HAP-1 (cell line): ENCODE measurements around the gene PRKCB.

Source experiments
- DNase-seq, 2 experiments: peaks; one replicate each; pipeline ENCODE4 v3.0.0-alpha.2; 2016 to 2020; ENCODE audit warnings: low spot score in 2 of 2
- H3K27me3 ChIP-seq: fragments of 250-450 bp; sonication (Bioruptor Pico); 2 replicates; pipeline ENCODE4 v1.5.1; 2020; ENCODE audit warnings: low read depth, mild to moderate bottlenecking, moderate library complexity
- H3K36me3 ChIP-seq: fragments of 250-450 bp; sonication (Bioruptor Pico); replicated peaks from 2 replicates; pipeline ENCODE4 v1.5.1; 2020; ENCODE audit warnings: mild to moderate bottlenecking
- H3K4me1 ChIP-seq: fragments of 250-450 bp; sonication (Bioruptor Pico); 2 replicates; pipeline ENCODE4 v1.5.1; 2020; ENCODE audit warnings: mild to moderate bottlenecking
- H3K4me3 ChIP-seq: fragments of 250-450 bp; sonication (Bioruptor Pico); 2 replicates; pipeline ENCODE4 v1.5.1; 2020; ENCODE audit warnings: mild to moderate bottlenecking, moderate library complexity
- H3K9me3 ChIP-seq: fragments of 250-450 bp; sonication (Bioruptor Pico); 2 replicates; pipeline ENCODE4 v1.5.1; 2020; ENCODE audit warnings: mild to moderate bottlenecking, moderate library complexity
- in situ Hi-C: fragments of 300-500 bp; cut with MboI; formaldehyde crosslinking; loops from 3 replicates; pipeline ENCODE4 v1.14.3; 2020; ENCODE audit warnings: low sequenced_read_pairs, inconsistent platforms, mixed read lengths

The PRKCB gene

DNA sequence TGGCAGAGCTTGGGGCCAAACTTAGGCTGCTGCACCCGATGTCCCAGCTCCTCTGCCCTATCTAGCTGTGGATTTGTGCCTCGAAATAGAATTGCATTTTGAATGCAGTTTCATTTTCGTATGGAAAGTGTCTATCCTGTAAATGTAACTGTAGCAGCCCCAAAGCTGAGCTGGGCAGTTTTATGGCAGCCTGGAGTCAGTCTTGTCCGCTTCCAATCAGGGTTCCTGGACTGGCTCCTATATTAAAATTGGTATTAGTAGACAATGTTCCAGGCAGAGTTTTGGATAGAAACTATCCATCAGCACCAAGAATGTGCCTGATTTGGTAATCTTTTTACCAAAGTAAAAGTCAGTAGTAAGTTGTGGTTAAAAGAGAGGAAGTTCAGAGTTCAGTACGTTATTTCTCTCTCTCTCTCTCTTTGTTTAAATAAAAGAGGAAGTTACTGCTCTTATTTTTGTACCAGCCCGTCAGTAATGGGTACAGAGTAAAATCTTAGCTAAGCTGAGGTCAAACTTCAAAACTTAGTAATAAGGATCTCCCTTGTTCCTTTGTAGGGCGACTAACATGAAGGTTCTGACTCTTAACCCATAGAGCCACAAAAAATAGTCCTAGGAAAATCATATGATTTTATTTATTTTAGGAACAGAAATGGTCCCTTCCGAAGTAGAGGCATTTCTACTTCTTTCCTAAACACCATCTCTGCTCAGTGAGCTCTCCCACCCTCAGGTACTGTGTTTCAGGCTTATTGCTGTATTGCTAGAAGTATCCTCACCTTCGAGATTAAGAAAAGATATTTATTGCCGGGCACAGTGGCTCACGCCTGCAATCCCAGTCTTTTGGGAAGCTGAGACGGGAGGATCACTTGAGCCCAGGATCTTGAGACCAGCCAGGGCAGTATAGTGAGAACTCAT lies 28.0 kb downstream of the PRKCB start:
- H3K27me3 ChIP-seq, result peaks cover 12% of the 10 kb centered on the region
- H3K4me1 ChIP-seq, result no peaks in the 10 kb centered on the region
- no peak overlapping the region for H3K4me3 ChIP-seq
- no peak for DNase-seq
- in situ Hi-C loops, result no loop called here
- no peaks in the 10 kb centered on the region for H3K9me3 ChIP-seq
- H3K36me3 ChIP-seq, result no peaks in the 10 kb centered on the region

DNA sequence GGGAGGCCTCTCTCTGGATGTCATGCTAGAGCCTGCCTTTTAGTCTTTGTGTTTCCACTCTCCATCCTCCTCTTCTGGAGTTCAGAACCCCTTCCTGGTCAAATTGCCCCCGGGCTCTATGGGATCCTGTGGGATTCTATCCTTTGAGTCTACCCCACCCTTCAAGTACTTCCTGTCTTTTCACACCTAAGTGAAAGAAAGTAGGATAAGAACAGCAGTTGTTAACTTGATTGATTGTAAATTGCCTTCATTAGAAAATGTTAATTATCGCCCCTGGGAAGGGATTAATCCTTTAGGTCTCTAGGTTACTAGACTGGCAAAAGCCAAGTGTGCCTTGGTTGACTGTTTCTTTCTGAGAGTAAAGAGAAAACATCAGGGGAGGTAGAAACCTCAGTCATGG lies 30.1 kb downstream of the PRKCB start:
- in situ Hi-C loops, result no loop called here
- DNase-seq, result no peak
- peaks cover 12% of the 10 kb centered on the region for H3K27me3 ChIP-seq

DNA sequence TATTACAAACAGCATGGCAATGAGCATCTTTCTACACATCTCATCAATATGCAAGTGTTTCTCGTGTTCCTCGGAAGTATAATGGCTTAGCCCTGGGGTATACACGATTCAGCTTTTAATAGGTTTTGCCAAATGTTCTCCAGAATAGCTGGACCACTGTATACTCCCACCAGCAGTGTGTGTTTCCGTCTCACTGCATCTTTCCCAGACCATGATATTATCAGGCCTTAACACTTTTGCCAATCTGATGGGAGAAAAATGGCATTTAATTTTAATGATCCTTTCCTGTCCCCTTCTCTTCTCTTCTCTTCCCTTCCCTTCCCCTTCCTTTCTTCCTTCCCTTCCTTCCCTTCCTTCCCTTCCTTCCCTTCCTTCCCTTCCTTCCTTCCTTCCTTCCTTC lies 30.8 kb downstream of the PRKCB start:
- H3K36me3 ChIP-seq, result no peaks in the 10 kb centered on the region
- H3K4me1 ChIP-seq, result no peaks in the 10 kb centered on the region
- H3K4me3 ChIP-seq, result no peak overlapping the region
- DNase-seq, result no peak
- in situ Hi-C loops, result no loop called here
- peaks cover 12% of the 10 kb centered on the region for H3K27me3 ChIP-seq
- H3K9me3 ChIP-seq, result no peaks in the 10 kb centered on the region

More for the DNA sequence above, 30.1 kb downstream of the PRKCB start:
- no peaks in the 10 kb centered on the region for H3K9me3 ChIP-seq
- H3K4me3 ChIP-seq, result no peak overlapping the region
- H3K4me1 ChIP-seq, result no peaks in the 10 kb centered on the region
- no peaks in the 10 kb centered on the region for H3K36me3 ChIP-seq

DNA sequence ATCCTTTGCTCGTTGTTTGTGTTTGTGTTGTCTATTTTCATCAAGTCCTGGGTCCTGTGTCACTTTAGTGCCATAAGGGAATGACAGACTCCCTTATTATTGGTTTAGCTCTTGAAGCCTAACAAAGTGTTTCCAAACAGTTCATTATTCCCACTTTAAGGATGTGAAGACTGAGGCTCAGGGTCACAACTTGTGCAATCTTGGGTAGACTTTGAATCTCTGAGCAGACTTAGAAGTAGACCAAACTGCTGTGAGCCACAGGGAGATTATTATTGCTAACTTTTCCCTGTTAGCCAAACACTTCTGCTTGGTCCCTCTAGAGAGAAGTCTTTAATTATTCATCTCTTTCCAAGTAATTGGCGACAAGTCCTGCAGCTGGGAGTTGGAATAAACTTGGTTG lies 31.8 kb downstream of the PRKCB start:
- H3K27me3 ChIP-seq, result peaks cover 12% of the 10 kb centered on the region
- in situ Hi-C loops, result no loop called here

DNA sequence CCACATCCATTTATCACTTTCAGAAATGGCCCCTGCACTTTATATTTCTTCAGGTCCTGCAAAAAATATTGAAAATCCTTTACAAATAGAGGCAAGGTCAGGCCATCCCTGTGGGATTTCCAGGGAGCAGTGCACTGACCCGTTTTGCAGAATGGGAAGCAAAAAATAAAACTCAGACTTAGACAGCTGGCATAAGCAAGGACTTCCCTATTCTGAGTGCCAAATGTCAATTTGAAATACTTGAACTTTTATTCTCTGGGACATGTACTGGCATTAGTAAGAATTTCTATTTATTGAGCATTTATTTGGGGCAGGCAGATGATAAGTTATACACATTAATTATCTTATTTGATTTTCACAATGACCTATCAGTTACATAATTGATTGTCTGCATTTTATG lies 32.4 kb downstream of the PRKCB start:
- in situ Hi-C loops, result no loop called here
- no peaks in the 10 kb centered on the region for H3K9me3 ChIP-seq
- H3K4me3 ChIP-seq, result no peak overlapping the region
- H3K27me3 ChIP-seq, result peaks cover 12% of the 10 kb centered on the region
- H3K36me3 ChIP-seq, result no peaks in the 10 kb centered on the region
- DNase-seq, result no peak
- H3K4me1 ChIP-seq, result no peaks in the 10 kb centered on the region

More for the DNA sequence above, 31.8 kb downstream of the PRKCB start:
- no peak overlapping the region for H3K4me3 ChIP-seq
- H3K9me3 ChIP-seq, result no peaks in the 10 kb centered on the region
- DNase-seq, result no peak
- no peaks in the 10 kb centered on the region for H3K36me3 ChIP-seq
- no peaks in the 10 kb centered on the region for H3K4me1 ChIP-seq

DNA sequence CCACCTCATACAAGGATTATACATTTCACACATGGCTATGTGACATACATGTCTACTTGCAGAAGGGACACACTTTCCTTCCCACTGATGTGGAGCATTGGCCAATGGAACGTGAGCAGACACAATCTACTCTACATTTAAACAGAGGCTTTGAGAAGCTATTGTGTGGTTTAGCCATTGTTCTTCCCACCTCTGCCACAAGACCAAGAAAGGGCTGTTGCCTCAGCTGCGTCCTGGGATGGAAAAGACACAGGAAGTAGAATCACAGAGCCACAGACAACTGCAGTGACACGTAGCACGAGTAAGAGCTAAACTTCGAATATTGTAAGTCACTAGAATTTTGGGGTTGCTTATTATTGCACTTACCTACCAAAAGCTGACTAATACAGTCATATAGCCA lies 33.3 kb downstream of the PRKCB start:
- DNase-seq, result no peak
- no peak overlapping the region for H3K4me3 ChIP-seq
- no peaks in the 10 kb centered on the region for H3K36me3 ChIP-seq
- no peaks in the 10 kb centered on the region for H3K9me3 ChIP-seq
- no peaks in the 10 kb centered on the region for H3K4me1 ChIP-seq
- in situ Hi-C loops, result no loop called here
- peaks cover 4% of the 10 kb centered on the region for H3K27me3 ChIP-seq

DNA sequence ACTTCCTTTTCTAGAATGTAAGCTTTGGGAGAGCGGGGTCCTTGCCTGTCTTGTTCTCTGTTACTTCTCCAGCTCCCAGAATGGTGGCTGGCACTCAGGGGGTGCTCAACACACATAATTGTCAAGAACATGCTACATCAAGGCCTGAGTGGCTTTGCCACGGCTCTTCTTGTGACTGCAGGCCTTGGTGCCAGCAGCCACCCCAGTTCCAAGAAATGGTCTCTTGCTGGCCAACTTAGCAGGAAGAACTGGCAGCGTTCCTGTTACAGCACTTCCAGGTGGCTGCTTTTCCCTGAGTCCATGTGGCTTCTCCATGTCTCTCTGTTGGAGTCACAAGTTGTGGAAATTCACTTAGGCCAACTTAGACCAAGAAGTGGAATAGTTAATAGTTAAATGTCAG lies 36.1 kb downstream of the PRKCB start:
- H3K27me3 ChIP-seq, result no peaks in the 10 kb centered on the region
- H3K36me3 ChIP-seq, result no peaks in the 10 kb centered on the region
- H3K4me3 ChIP-seq, result no peak overlapping the region
- H3K9me3 ChIP-seq, result no peaks in the 10 kb centered on the region
- no peaks in the 10 kb centered on the region for H3K4me1 ChIP-seq
- in situ Hi-C loops, result no loop called here
- no peak for DNase-seq

DNA sequence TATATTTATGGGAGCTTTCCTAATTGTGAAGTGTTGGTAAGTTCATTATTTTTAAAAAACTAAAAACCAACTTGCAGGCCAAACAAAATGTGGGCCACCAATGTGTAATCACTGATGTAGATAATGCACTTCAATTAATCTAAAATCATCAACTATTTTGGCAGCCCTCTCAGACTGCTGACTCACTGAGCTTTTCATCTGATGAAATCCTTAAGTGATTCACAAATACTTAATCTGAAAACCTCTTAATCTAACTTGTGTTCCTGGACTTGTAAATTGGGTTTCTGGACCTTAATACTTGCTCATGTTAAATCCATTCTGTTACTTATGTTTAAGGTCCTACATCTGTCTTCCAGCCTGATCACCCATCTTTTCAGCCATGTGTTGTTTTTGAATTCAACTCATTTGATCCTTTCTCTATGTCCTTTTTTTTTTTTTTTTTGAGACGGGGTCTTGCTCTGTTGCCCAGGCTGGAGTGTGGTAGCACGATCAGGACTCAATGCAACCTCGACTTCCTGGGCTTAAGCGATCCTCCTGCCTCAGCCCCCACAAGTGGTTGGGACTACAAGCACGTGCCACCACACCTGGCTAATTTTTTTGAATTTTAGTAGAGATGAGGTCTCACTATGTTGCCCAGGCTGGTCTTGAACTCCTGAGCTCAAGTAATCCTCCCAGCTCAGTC lies 39.0 kb downstream of the PRKCB start:
- in situ Hi-C loops, result no loop called here
- Histone ChIP-seq H3K4me1 (no peaks in the 10 kb centered on the region), H3K9me3 (no peaks in the 10 kb centered on the region), H3K36me3 (no peaks in the 10 kb centered on the region), H3K27me3 (no peaks in the 10 kb centered on the region), H3K4me3 (no peak overlapping the region)
- DNase-seq, result no peak

DNA sequence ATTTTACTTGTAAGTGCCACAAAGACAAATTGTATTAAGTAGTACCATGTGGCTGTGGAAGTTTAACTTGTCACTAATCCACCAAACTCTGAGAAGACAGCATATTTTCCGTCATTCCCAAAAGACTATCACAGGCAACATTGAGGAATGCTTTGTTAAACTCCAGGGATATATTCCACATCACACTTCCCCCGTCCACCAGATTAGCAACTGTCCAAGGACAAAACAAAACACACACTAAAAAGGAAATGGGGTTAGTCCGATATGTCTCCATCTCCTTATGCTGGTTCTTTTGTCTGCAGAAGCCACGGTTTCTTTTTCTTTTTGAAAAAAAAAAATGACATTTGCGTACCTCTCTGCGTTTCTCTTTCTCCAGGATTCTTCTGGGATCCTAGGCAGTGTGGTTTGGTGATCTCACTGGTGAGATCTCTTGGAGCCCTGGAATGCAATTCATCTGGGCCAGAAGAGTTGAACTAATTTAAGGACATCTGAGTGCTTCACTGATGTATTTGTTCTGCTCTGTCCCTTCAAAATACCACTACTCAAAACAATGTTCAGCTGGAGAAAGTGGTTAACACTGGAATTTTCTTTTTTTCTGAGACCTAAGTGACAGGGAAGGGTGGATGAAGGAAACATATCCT lies 40.6 kb downstream of the PRKCB start:
- in situ Hi-C loops, result no loop called here
- Histone ChIP-seq H3K4me1 (no peaks in the 10 kb centered on the region), H3K27me3 (no peaks in the 10 kb centered on the region), H3K4me3 (no peak overlapping the region), H3K36me3 (no peaks in the 10 kb centered on the region), H3K9me3 (no peaks in the 10 kb centered on the region)
- no peak for DNase-seq

DNA sequence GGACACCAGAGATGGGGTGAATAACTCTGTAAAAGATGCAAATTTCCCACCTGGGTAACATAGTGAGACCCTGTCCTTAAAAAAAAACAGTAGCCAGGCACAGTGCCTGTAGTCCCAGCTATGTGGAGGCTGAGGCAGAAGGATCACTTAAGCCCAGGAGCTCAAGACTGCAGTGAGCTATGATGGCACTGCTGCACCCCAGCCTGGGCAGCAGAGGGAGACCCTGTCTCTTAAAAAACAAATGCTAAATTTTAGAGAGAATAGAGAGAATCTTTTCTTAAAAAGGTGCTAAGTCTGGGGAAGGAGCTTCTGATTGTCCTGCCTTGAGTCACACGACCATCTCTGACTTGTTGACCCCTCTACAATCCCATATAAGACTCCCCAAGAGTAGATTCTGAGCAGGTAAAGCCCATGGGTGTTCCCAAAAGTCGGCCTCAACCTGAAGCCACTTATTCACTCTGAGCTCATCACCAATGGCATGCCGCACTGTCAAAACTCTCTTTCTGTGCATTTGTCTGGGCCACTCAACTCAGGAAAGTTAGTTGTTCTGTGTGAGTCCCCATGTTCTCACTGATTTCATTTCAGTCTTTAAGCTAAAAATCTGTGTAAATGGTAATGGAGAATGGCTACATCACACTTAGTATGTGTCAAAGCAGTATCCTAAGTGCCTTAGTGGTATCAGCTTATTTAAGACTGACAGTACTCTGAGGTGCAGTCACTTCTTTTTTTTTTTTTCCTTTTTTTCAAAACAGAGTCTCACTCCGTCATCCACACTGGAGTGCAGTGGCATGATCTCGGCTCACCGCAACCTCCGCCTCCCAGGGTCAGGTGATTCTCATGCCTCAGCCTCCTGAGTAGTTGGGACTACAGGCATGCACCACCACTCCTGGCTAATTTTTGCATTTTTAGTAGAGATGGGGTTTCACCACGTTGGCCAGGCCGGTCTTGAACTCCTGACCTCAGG lies 41.6 kb downstream of the PRKCB start:
- Histone ChIP-seq H3K4me1 (no peaks in the 10 kb centered on the region), H3K9me3 (no peaks in the 10 kb centered on the region), H3K27me3 (no peaks in the 10 kb centered on the region), H3K4me3 (no peak overlapping the region), H3K36me3 (no peaks in the 10 kb centered on the region)
- no peak for DNase-seq
- in situ Hi-C loops, result no loop called here

DNA sequence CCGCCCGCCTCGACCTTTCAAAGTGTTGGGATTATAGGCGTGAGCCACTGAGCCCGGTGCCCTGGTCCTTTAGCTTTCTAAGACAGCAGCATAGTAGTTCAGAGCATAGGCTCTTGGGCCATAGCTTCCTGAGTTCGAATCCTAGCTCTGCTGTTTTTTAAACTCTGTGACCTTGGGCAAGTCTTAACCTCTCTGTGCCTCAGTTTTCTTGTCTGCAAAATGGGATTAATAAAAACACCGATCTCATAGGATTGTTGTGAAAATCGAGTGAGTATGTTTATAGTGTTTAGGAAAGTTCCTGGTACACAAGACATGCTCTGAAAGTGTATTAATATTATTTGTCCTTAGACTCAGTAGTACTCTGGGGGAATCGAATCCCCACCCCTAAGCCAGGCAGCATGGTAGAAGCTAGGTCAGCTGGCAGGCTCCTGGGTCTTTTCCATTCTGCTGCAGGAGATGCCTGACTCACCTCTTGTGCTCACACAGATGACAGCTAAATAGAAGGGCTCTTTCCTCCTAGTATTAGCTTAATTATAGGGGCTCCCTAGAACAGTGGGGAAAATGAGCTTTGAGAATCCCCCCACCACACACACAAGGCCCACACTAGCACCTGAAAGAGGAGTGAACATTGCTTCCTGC lies 44.1 kb downstream of the PRKCB start:
- no peaks in the 10 kb centered on the region for H3K9me3 ChIP-seq
- H3K36me3 ChIP-seq, result no peaks in the 10 kb centered on the region
- no peaks in the 10 kb centered on the region for H3K4me1 ChIP-seq
- no peak overlapping the region for H3K4me3 ChIP-seq
- H3K27me3 ChIP-seq, result no peaks in the 10 kb centered on the region
- in situ Hi-C loops, result no loop called here
- no peak for DNase-seq

DNA sequence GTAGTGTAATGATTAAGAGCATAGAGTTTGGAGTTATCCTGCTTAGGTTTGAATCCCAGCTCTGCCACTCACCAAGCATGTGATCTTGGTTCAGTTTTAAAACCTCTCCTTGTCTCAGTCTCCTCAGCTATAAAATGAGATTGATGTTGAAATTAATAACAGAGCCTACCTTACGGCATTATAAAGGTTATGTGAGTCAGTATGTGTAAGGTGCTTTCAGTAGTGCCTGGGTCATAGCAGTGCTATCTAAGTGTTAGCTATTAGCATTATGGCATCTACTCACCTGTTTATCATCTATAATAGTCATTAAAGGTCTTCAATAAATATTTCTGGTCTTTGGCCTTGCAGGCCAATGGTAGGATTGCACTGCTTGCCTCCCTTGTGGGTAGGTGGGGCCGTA lies 53.4 kb downstream of the PRKCB start:
- no peak overlapping the region for H3K4me3 ChIP-seq
- in situ Hi-C loops, result no loop called here

DNA sequence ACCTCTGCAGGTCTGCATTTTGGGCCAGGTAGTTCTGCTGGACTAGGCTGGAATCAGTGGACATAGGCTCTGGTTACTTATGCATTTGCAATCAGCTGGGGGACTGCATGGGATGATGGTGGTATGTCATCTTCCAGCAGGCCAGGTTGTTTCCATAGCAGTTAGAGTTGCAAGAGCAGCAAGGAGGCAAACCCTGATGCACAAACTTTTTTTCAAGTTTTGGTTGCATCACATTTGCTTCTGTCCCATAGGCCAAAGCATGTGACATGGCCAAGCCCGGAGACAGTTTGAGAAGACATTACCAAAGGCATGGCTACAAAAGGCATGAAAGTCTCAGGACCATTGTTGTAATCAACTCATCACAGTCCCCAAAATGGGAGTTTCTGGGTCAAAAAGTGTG lies 58.2 kb downstream of the PRKCB start:
- Histone ChIP-seq H3K4me3 (no peak overlapping the region), H3K27me3 (no peaks in the 10 kb centered on the region), H3K9me3 (no peaks in the 10 kb centered on the region), H3K36me3 (no peaks in the 10 kb centered on the region), H3K4me1 (no peaks in the 10 kb centered on the region)
- in situ Hi-C loops, result no loop called here
- DNase-seq, result no peak

More for the DNA sequence above, 53.4 kb downstream of the PRKCB start:
- no peaks in the 10 kb centered on the region for H3K4me1 ChIP-seq
- no peaks in the 10 kb centered on the region for H3K36me3 ChIP-seq
- no peak for DNase-seq
- no peaks in the 10 kb centered on the region for H3K9me3 ChIP-seq
- H3K27me3 ChIP-seq, result no peaks in the 10 kb centered on the region
